CD4-positive, CD25-positive, alpha-beta regulatory T cell (primary cell): ENCODE measurements around the gene TBX2. TPM values are rescaled to one million over a fixed set of nuclear protein-coding genes. Genes with fewer than 3 reads are reported as not detected.
A peak's percentile ranks its signal among the peaks of the same experiment; 100 is the strongest.

Experiments used
- ATAC-seq, 2 donors: fragments of 150-1000 bp; cut with Tn5 transposase; one replicate each; pipeline ENCODE4 v1.10.0; 2021; ENCODE audit warnings: low read depth in 2 of 2, moderate number of reproducible peaks in 2 of 2, moderate library complexity in 1 of 2
- DNase-seq, 3 donors: peaks; one replicate each; pipeline versions ENCODE4 v3.0.0 to v3.0.0-alpha.2; 2012 to 2022; ENCODE audit warnings: mixed read lengths in 1 of 3
- H3K27ac ChIP-seq: one replicate; pipeline ENCODE4 v1.7.0; 2013; ENCODE audit warnings: mild to moderate bottlenecking, low read length; ENCODE audit not compliant: insufficient read depth, poor library complexity, severe bottlenecking
- H3K27me3 ChIP-seq: one replicate; pipeline ENCODE4 v1.7.0; 2013; ENCODE audit warnings: low read length; ENCODE audit not compliant: control insufficient read depth, insufficient read depth
- H3K36me3 ChIP-seq: one replicate; pipeline ENCODE4 v1.7.0; 2013; ENCODE audit warnings: mild to moderate bottlenecking, low read length, moderate library complexity; ENCODE audit not compliant: control insufficient read depth, insufficient read depth
- H3K4me1 ChIP-seq: 2 replicates; pipeline ENCODE4 v1.7.0; 2013; ENCODE audit warnings: mild to moderate bottlenecking, low read length; ENCODE audit not compliant: insufficient read depth, control insufficient read depth, poor library complexity, severe bottlenecking
- H3K4me3 ChIP-seq: one replicate; pipeline ENCODE4 v1.7.0; 2013; ENCODE audit warnings: low read depth, mild to moderate bottlenecking, low read length, moderate library complexity
- H3K9me3 ChIP-seq, 2 experiments: 1 replicate in 1 of 2; 2 replicates in 1 of 2; pipeline ENCODE4 v1.7.0; 2013; ENCODE audit warnings: low read length in 2 of 2, mild to moderate bottlenecking in 1 of 2, moderate library complexity in 1 of 2; ENCODE audit not compliant: control insufficient read depth in 2 of 2
- H3K27ac Mint-ChIP-seq, 3 donors: one replicate each; pipeline ENCODE4 v1.8.0; 2020 to 2022; ENCODE audit warnings: mild to moderate bottlenecking in 3 of 3, mixed read lengths in 3 of 3, moderate library complexity in 2 of 3
- H3K27me3 Mint-ChIP-seq: one replicate; pipeline ENCODE4 v1.8.0; 2022; ENCODE audit warnings: mild to moderate bottlenecking, mixed read lengths
- H3K36me3 Mint-ChIP-seq: one replicate; pipeline ENCODE4 v1.8.0; 2020; ENCODE audit warnings: mixed read lengths
- H3K4me1 Mint-ChIP-seq, 4 donors: one replicate each; pipeline ENCODE4 v1.8.0; 2020 to 2022; ENCODE audit warnings: mixed read lengths in 4 of 4, mild to moderate bottlenecking in 1 of 4
- H3K4me3 Mint-ChIP-seq, 4 donors: one replicate each; pipeline ENCODE4 v1.8.0; 2020 to 2022; ENCODE audit warnings: mild to moderate bottlenecking in 4 of 4, mixed read lengths in 4 of 4, moderate library complexity in 3 of 4
- H3K9me3 Mint-ChIP-seq, 7 donors: one replicate each; pipeline ENCODE4 v1.8.0; 2020 to 2022; ENCODE audit warnings: mixed read lengths in 7 of 7, mild to moderate bottlenecking in 3 of 7, moderate library complexity in 2 of 7
- polyA plus RNA-seq, 4 donors: library from polyadenylated mRNA; unstranded; fragments of 300-500 nt; fragmentation: Illumina TruSeq; gene quantifications; one replicate each; pipeline ENCODE4 v1.2.3, GENCODE V29; 2021
- total RNA-seq: library from RNA; stranded (reverse); gene quantifications from one replicate; pipeline ENCODE4 v1.2.3, GENCODE V29; 2022

The TBX2 gene
- total and polyA plus RNA-seq, 5 donors from 2014 or later: not detected

DNA sequence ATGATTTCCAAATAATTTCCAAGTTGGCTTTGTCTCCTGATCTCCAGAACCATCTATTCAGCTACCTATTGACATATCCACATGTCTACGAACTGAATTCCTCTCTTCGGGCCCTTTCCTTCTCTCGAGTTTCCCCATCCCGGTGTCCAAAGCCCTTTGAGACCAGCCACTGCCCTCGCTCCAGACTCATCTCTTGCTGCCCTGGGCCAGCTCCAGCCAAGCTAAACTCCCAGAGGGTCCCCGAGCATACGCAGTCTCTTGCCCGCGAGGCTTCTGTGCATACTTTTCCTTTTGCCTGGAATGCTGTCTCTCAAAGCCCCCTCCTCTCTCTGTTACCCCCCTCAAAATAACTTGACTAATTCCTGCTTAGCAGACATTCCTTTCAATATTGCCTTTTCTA, 27.2 kb upstream of the TBX2 start:
- DNase-seq: no peak

DNA sequence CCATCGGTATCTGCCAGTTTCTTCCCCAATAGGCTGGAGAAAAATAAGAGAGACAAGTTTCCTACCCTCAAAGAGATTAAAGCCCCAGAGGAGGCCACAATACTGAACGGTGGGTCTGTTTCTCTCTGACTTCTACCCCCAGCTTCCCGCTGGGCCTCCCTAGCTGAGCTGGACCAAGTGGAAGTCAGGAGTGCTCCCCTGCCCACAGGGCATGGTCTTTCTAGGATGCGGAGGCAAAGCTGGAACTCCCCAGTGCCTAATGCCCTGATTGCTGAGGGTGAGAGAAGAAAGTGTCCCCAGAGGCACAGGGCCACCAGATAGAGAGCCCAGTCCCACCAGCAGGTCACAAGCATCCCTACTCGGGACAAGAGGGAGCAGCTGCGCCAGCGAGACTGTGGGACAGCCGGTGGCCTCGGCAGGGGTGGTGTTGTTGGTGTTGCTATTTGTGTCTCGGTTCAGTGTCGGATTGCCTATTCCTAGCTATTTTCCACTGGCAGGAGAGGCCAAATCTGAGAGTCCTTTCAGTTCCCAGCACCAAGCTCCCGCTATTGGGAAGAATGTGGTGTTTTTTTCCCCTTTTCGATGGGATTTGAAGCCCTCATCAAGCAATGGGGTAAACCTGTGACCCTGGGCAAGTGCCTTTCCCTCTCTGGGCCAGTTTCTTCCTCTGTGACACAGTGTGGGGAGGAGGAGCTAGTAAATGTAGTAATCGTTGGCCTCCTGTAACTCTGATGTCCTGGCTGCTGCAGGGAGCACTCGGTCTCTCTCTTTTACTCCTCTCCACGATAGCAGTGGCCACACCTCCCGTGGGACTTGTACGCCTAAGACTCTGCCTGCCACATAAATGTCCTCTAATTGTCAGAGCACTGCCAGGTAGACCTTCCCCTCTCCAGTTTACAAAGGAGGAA, 22.5 kb upstream of the TBX2 start:
- DNase-seq: no peak
- H3K9me3 Mint-ChIP-seq: no peaks in the 10 kb centered on the region
- peaks cover 4% of the 10 kb centered on the region for H3K27me3 Mint-ChIP-seq
- Histone ChIP-seq H3K36me3 (no peaks in the 10 kb centered on the region), H3K27me3 (no peaks in the 10 kb centered on the region), H3K27ac (no peak overlapping the region), H3K4me1 (no peaks in the 10 kb centered on the region), H3K4me3 (no peak overlapping the region), H3K9me3 (no peaks in the 10 kb centered on the region)
- H3K36me3 Mint-ChIP-seq: peaks cover 9% of the 10 kb centered on the region
- peak overlapping the region in 1 of 3 donors; percentile 16 for H3K27ac Mint-ChIP-seq
- ATAC-seq: no peak
- H3K4me3 Mint-ChIP-seq: no peak overlapping the region
- peaks cover 0 to 2% (median 0%) of the 10 kb centered on the region in 4 donors for H3K4me1 Mint-ChIP-seq

More for the DNA sequence above, 27.2 kb upstream of the TBX2 start:
- no peaks in the 10 kb centered on the region for H3K4me1 Mint-ChIP-seq
- peak overlapping the region in 1 of 3 donors; percentile 20 for H3K27ac Mint-ChIP-seq
- H3K4me1 ChIP-seq: no peaks in the 10 kb centered on the region
- H3K27ac ChIP-seq: no peak overlapping the region
- H3K36me3 ChIP-seq: no peaks in the 10 kb centered on the region
- H3K4me3 ChIP-seq: no peak overlapping the region
- no peaks in the 10 kb centered on the region for H3K9me3 Mint-ChIP-seq
- no peak overlapping the region for H3K4me3 Mint-ChIP-seq
- H3K9me3 ChIP-seq: no peaks in the 10 kb centered on the region
- peaks cover 14% of the 10 kb centered on the region for H3K36me3 Mint-ChIP-seq
- ATAC-seq: no peak
- no peaks in the 10 kb centered on the region for H3K27me3 Mint-ChIP-seq
- H3K27me3 ChIP-seq: no peaks in the 10 kb centered on the region

DNA sequence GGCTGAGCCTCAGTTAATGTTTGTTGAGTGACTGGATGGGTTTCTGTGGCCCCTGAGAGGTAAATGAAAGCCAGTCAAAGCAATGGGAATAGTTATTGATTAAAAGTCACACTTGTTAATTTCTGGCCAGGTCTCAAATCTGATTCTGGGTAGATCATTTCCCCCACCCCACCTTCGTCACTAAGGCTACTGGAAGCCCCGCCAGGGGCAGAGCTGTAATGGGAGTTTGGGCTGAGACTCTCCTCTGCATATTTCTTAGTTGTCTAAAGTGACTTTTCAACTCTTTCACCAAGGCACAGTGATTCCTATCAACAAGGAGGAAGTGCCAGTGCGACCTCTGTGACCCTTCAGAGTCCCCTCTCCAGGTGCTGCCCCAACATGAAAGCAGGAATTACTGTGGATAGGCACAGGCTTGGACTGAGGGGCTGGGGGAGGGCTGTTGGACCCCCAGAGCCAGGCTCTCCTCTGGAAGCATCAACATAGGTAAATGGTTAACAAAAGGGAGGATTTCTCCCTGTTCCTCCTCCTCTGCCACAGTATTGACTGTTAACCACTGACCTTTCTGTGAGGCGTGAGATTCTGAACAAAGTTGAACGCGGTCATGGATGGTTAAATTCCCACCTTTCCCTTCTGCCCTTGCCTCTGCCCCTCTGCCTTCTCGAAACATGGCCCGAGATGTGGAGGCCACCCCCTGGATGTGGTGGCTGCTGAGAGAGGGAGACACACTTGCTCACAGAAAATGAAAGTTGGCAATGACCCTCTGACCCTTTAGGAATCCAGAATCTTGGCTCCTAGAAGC, 20.8 kb upstream of the TBX2 start:
- DNase-seq (no peak), ATAC-seq (no peak)
- no peaks in the 10 kb centered on the region for H3K4me1 ChIP-seq
- no peak overlapping the region for H3K27ac ChIP-seq
- no peaks in the 10 kb centered on the region for H3K9me3 ChIP-seq
- peaks cover 0 to 2% (median 0%) of the 10 kb centered on the region in 4 donors for H3K4me1 Mint-ChIP-seq
- peaks cover 4% of the 10 kb centered on the region for H3K27me3 Mint-ChIP-seq
- H3K36me3 ChIP-seq: no peaks in the 10 kb centered on the region
- H3K4me3 ChIP-seq: no peak overlapping the region
- H3K4me3 Mint-ChIP-seq: no peak overlapping the region
- H3K27me3 ChIP-seq: no peaks in the 10 kb centered on the region
- H3K27ac Mint-ChIP-seq: no peak overlapping the region
- H3K36me3 Mint-ChIP-seq: peaks cover 9% of the 10 kb centered on the region
- no peaks in the 10 kb centered on the region for H3K9me3 Mint-ChIP-seq

DNA sequence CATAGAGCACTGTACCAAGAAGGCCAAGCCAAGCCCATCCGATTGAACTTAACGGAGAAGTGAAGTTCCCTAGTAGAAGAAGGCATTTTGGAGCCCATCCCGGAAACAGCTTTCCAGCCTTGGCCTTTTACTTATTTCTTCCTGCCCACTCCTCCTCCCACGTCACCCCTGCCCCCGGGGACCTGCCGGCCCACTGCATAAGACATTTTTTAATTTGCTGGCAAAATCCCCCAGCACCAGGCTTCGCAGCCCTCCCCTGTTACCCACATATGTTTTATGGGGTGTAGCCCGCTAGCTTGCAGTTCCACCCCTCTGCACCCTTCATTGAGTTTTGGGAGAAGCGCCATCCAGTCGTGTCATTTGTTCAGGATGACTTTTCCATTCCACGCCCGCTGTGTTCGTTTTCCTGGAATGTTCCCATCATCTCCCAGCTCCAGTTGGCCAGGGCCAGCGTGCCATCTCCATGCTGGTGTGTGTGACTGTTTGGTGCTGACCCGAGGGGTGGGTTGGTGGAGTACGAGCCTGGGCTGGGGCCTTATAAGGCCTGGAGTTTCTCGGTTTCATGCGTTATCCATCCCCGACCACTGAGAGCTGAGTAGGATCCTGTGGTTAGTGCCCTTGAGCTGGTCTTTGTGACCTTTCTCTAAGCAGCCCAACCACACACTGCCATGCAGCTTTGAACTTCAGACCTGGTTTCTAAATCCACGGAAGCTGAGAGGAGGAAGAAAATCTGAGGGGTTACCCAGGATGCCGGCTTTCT, 20.0 kb upstream of the TBX2 start:
- peaks cover 0 to 2% (median 0%) of the 10 kb centered on the region in 4 donors for H3K4me1 Mint-ChIP-seq
- H3K36me3 Mint-ChIP-seq: peaks cover 9% of the 10 kb centered on the region
- peaks cover 4% of the 10 kb centered on the region for H3K27me3 Mint-ChIP-seq
- Histone ChIP-seq H3K27me3 (no peaks in the 10 kb centered on the region), H3K36me3 (no peaks in the 10 kb centered on the region), H3K4me3 (no peak overlapping the region), H3K27ac (no peak overlapping the region), H3K9me3 (no peaks in the 10 kb centered on the region), H3K4me1 (no peaks in the 10 kb centered on the region)
- H3K4me3 Mint-ChIP-seq: no peak overlapping the region
- DNase-seq (no peak), ATAC-seq (no peak)
- H3K9me3 Mint-ChIP-seq: no peaks in the 10 kb centered on the region
- H3K27ac Mint-ChIP-seq: peak overlapping the region in 1 of 3 donors; percentile 76

DNA sequence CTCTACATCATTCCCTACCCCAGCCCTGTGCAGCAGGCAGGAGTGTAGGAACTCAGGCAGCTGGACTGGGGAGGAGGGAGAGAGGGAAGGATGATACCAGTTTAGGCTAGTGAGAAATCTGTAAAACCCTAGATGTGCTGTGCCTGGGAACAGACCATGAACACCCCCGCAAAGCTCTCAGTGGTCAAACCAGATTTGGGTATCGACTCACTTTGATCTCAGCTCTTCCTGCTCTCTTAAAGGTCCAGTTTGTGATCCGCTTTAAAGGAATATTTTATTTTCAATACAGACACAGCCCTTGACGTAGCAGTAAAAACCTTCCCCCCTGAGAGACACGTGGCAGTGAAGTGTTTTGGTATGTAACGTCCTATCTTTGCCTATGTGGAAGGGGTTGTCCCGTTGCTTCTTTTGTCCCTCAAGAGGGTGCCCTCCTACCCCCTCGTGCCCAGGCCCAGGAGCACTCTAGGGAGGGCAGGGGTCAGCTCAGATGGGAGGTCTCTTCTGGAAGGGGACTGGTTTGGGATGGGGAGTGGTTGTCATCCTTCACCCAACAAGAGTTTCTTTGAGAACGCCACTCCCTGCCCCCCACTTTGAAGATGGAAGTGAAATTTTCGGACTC, 19.3 kb upstream of the TBX2 start:
- Histone ChIP-seq H3K27ac (no peak overlapping the region), H3K27me3 (no peaks in the 10 kb centered on the region), H3K36me3 (no peaks in the 10 kb centered on the region), H3K4me1 (no peaks in the 10 kb centered on the region), H3K4me3 (no peak overlapping the region), H3K9me3 (no peaks in the 10 kb centered on the region)
- Mint-ChIP-seq H3K9me3 (no peaks in the 10 kb centered on the region), H3K27me3 (peaks cover 4% of the 10 kb centered on the region), H3K27ac (no peak overlapping the region), H3K4me3 (no peak overlapping the region), H3K36me3 (peaks cover 9% of the 10 kb centered on the region), H3K4me1 (peaks cover 0 to 2% (median 0%) of the 10 kb centered on the region in 4 donors)
- no peak for DNase-seq
- no peak for ATAC-seq

DNA sequence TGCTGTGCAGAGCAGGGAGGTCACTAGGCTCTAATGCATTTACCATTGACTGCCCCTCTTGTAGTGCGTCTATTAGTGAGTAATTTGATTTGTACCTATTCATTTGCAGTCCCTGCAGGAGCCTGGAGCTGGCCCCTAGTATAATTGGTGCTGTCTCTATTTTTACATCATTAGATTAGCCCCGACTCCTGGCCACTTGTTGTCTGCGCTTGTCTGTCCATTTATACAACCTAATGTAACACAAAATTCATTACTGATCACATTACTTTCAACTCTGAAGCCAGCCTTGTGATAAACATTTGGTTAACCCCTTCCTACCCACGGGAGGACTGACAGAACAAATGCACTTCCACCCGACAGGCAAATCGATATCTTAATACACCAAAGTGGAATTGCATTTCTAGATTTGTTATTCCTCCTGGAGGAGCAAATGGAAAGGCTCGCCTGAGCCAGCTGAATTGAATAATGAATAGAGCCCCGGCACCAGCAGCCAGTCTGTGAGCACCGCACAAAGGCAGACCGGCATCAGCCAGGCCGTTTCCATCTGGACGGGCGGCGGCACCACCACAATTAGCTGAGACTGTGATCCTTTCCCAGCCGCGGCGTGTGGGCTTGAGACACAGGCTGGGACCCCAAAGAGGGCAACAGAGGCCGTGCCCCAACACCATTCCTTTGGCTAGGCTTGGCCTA, 18.7 kb upstream of the TBX2 start:
- Histone ChIP-seq H3K36me3 (no peaks in the 10 kb centered on the region), H3K4me3 (no peak overlapping the region), H3K9me3 (no peaks in the 10 kb centered on the region), H3K27ac (no peak overlapping the region), H3K27me3 (no peaks in the 10 kb centered on the region), H3K4me1 (no peaks in the 10 kb centered on the region)
- peaks cover 4% of the 10 kb centered on the region for H3K27me3 Mint-ChIP-seq
- peaks cover 9% of the 10 kb centered on the region for H3K36me3 Mint-ChIP-seq
- H3K9me3 Mint-ChIP-seq: no peaks in the 10 kb centered on the region
- H3K4me3 Mint-ChIP-seq: no peak overlapping the region
- DNase-seq (no peak), ATAC-seq (no peak)
- no peak overlapping the region for H3K27ac Mint-ChIP-seq
- H3K4me1 Mint-ChIP-seq: peaks cover 0 to 2% (median 0%) of the 10 kb centered on the region in 4 donors

DNA sequence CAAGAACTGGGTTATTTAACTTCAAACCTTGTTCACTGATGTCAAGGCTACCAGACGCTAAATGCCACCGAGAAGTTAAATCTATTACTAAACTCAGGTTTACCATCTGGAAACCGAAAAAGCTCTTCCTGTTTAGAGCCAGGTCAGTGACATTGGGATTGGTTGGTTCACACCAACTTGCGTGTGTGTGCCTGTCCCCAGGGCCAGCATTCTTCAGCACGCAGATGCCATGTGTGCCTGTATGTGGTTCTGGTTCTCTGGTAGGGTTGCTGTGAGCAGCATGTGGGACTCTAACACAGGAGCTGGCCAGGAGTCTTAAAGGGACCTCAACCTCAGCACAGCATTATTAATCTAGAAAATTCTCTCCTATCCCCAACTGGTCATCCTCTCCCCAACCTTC, 18.1 kb upstream of the TBX2 start:
- DNase-seq: no peak
- Mint-ChIP-seq H3K9me3 (no peaks in the 10 kb centered on the region), H3K4me3 (no peak overlapping the region), H3K27me3 (peaks cover 4% of the 10 kb centered on the region), H3K27ac (no peak overlapping the region), H3K4me1 (peaks cover 0 to 2% (median 0%) of the 10 kb centered on the region in 4 donors), H3K36me3 (peaks cover 9% of the 10 kb centered on the region)
- H3K27ac ChIP-seq: no peak overlapping the region
- H3K9me3 ChIP-seq: no peaks in the 10 kb centered on the region
- ATAC-seq: no peak
- H3K4me1 ChIP-seq: no peaks in the 10 kb centered on the region
- H3K27me3 ChIP-seq: no peaks in the 10 kb centered on the region
- H3K4me3 ChIP-seq: no peak overlapping the region
- H3K36me3 ChIP-seq: no peaks in the 10 kb centered on the region
